SH-SY5Y (cell line): ENCODE measurements around the gene SHISA9.

Source experiments
- GATA2 ChIP-seq: IDR thresholded peaks from 2 replicates; pipeline ENCODE4 v1.6.1; 2011; ENCODE audit warnings: mild to moderate bottlenecking, low read depth, low read length
- GATA3 ChIP-seq: IDR thresholded peaks from 2 replicates; pipeline ENCODE4 v1.6.1; 2011; ENCODE audit warnings: low read depth, mild to moderate bottlenecking, low read length, moderate library complexity

DNA sequence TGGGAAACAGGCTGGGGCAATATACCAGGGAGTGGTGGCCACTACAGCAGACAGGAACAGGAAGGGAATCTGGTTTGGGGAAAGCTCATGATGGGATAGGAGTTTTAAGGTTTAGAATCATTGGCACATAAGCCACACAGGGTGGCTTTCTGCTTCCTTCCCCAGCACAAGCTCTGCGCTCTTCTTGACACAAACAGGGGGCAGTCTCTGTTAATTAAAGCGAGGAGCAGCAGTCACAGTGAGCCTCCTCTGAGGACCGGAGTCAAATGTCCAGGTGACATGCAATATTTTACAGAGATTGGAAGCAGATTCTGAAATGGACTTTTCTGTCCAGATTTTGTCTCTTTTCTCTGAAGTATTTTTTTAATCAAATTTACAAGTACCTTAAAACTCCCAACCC lies 2.8 kb upstream of the SHISA9 start:
- TF ChIP-seq GATA3 (no peak), GATA2 (no peak)
